GM13976 (cell line): ENCODE measurements around the gene PLA2G4B.

Experiments used
- DNase-seq: peaks from one replicate; pipeline ENCODE4 v3.0.0; 2012; ENCODE audit warnings: low spot score
- CTCF ChIP-seq: IDR thresholded peaks from 2 replicates; pipeline ENCODE4 v1.5.1; 2012; ENCODE audit warnings: borderline replicate concordance, mild to moderate bottlenecking; ENCODE audit not compliant: insufficient read depth; ENCODE audit errors: extremely low read depth, missing control alignments, control extremely low read depth
- in situ Hi-C: fragments of 300-500 bp; cut with MboI; formaldehyde crosslinking; loops from one replicate; pipeline ENCODE4 v1.12.0; 2022; ENCODE audit warnings: low sequenced_read_pairs, mixed read lengths, inconsistent platforms; ENCODE audit not compliant: unreplicated experiment

The PLA2G4B gene

GRCh38 chr15:41858756-41859155, 20.1 kb downstream of the PLA2G4B start:
- TF ChIP-seq CTCF, result no peak
- in situ Hi-C loops, result no loop called here
- DNase-seq, result no peak

- DNase-seq, result no peak
- peak; percentile 26 for TF ChIP-seq CTCF
- in situ Hi-C loops, result no loop called here
Measured at GRCh38 chr15:41860049-41860828, 21.6 kb downstream of the PLA2G4B start.

GRCh38 chr15:41861736-41862356, 23.2 kb downstream of the PLA2G4B start:
- in situ Hi-C loops, result no loop called here
- no peak for DNase-seq
- no peak for TF ChIP-seq CTCF

- in situ Hi-C loops, result no loop called here
- no peak for DNase-seq
- no peak for TF ChIP-seq CTCF
Measured at GRCh38 chr15:41862515-41863116, 24.0 kb downstream of the PLA2G4B start.

GRCh38 chr15:41865490-41866055, 26.9 kb downstream of the PLA2G4B start:
- no peak for TF ChIP-seq CTCF
- in situ Hi-C loops, result no loop called here
- no peak for DNase-seq

GRCh38 chr15:41866263-41866703, 27.6 kb downstream of the PLA2G4B start:
- in situ Hi-C loops, result no loop called here
- TF ChIP-seq CTCF, result no peak
- no peak for DNase-seq
